Prostate gland (tissue), 2 donors: Measurements from ENCODE around the gene UBXN2A. TPM values are rescaled to one million over a fixed set of nuclear protein-coding genes. Genes with fewer than 3 reads are reported as not detected.

ENCODE experiments used
- DNase-seq: peaks from one replicate; pipeline ENCODE4 v3.0.0-alpha.2; 2019; ENCODE audit warnings: low spot score
- H3K27ac ChIP-seq, 2 donors: fragments of 200-600 bp; sonication (generic); 2 replicates each; pipeline ENCODE4 v1.5.1; 2017 to 2019
- H3K27me3 ChIP-seq: fragments of 200-600 bp; sonication (generic); replicated peaks from 2 replicates; pipeline ENCODE4 v1.5.1; 2019; ENCODE audit not compliant: insufficient read depth
- H3K36me3 ChIP-seq, 2 donors: fragments of 200-600 bp; sonication (generic); 1 replicate in 1 of 2; 2 replicates in 1 of 2; pipeline versions ENCODE4 v1.5.1 to v1.8.1; 2017 to 2019
- H3K4me1 ChIP-seq: fragments of 200-600 bp; sonication (generic); replicated peaks from 2 replicates; pipeline ENCODE4 v1.5.1; 2019
- H3K4me3 ChIP-seq, 2 donors: fragments of 200-600 bp; sonication (generic); 2 replicates each; pipeline ENCODE4 v1.5.1; 2017 to 2019
- H3K9me3 ChIP-seq: fragments of 200-600 bp; sonication (generic); 2 replicates; pipeline ENCODE4 v1.5.1; 2017
- POLR2A ChIP-seq: fragments of 450-650 bp; IDR thresholded peaks from one replicate; pipeline ENCODE4 v1.6.1; 2016; ENCODE audit warnings: antibody characterized with exemption, mild to moderate bottlenecking
- POLR2AphosphoS5 ChIP-seq: sonication (generic); formaldehyde crosslinking; IDR thresholded peaks from one replicate; pipeline ENCODE4 v1.6.1; 2017; ENCODE audit warnings: antibody characterized with exemption
- WGBS: methylation state at CpG from one replicate; pipeline ENCODE4 v1.1.5; 2018; 5-methylcytosine and 5-hydroxymethylcytosine counted together
- intact Hi-C: fragments of 100-400 bp; cut with DNase I; formaldehyde crosslinking; loops from one replicate; pipeline ENCODE4 v1.14.2; 2022
- total RNA-seq, 2 donors: library from RNA; depleted of rRNA; stranded (reverse); fragments of >200 nt; gene quantifications; one replicate each; pipeline ENCODE4 v1.1.0, GENCODE V29; 2016
- TF ChIP-seq, protein P1 (sequence below), 4 experiments: fragments of 200-600 bp in 2 of 4; fragments of 450-650 bp in 2 of 4; sonication (generic) in 2 of 4; IDR thresholded peaks; 1 replicate in 3 of 4; 2 replicates in 1 of 4; pipeline ENCODE4 v1.5.1; 2016 to 2019; ENCODE audit warnings: antibody characterized with exemption in 4 of 4, mild to moderate bottlenecking in 2 of 4, moderate library complexity in 2 of 4

Gene UBXN2A
- total RNA-seq, 2 donors from 2014 or later: 9.7 to 19.2 TPM

DNA sequence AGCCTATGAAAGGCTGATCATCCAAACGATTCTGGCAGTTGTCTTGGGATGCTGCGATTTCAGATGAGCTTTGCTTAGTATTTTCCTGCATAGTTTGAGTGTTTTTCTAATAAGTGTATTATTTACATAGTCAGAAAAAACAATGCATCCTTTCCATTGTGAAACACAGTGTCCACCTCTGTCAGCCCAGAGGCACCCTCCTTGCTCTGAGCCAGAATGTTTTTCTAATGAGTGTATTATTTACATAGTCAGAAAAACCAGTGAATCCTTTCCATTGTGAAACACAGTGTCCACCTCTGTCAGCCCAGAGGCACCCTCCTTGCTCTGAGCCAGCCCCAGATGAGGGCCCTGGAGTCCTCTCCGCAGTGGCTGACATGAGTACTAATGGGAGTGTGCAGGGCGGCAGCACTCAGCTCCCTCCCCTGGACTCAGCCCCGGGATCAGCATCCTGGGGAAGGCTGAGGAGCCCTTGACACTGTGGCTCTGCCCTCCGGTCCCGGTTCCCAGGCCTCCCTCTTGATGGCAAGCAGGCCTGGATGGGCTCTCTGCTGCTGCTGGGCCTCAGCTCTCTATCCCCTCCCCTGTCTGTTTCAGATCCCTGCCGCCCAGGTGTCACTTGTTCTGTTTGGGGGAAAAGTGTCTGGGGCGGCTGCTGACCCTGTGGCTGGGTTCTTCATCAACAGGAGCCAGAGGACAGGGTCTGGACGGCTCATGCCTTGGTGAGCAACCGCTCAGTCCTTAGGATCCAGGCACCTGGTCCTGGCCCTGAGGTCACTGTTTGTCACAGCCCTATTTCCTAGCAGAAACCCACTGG is 75.5 kb downstream of the UBXN2A start:
- H3K27ac ChIP-seq: no peak overlapping the region
- H3K36me3 ChIP-seq: no peaks in the 10 kb centered on the region
- no peak for DNase-seq
- H3K4me1 ChIP-seq: no peaks in the 10 kb centered on the region
- H3K9me3 ChIP-seq: no peaks in the 10 kb centered on the region
- H3K27me3 ChIP-seq: no peaks in the 10 kb centered on the region
- H3K4me3 ChIP-seq: no peak overlapping the region
- TF ChIP-seq POLR2A (no peak), POLR2AphosphoS5 (no peak)
- TF ChIP-seq, protein P1, sequence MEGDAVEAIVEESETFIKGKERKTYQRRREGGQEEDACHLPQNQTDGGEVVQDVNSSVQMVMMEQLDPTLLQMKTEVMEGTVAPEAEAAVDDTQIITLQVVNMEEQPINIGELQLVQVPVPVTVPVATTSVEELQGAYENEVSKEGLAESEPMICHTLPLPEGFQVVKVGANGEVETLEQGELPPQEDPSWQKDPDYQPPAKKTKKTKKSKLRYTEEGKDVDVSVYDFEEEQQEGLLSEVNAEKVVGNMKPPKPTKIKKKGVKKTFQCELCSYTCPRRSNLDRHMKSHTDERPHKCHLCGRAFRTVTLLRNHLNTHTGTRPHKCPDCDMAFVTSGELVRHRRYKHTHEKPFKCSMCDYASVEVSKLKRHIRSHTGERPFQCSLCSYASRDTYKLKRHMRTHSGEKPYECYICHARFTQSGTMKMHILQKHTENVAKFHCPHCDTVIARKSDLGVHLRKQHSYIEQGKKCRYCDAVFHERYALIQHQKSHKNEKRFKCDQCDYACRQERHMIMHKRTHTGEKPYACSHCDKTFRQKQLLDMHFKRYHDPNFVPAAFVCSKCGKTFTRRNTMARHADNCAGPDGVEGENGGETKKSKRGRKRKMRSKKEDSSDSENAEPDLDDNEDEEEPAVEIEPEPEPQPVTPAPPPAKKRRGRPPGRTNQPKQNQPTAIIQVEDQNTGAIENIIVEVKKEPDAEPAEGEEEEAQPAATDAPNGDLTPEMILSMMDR (IDR thresholded peaks at IDR 0.05): no peak
- 81% methylated on average over 8 of the region's 11 CpGs for WGBS
- intact Hi-C loops: no loop called here

DNA sequence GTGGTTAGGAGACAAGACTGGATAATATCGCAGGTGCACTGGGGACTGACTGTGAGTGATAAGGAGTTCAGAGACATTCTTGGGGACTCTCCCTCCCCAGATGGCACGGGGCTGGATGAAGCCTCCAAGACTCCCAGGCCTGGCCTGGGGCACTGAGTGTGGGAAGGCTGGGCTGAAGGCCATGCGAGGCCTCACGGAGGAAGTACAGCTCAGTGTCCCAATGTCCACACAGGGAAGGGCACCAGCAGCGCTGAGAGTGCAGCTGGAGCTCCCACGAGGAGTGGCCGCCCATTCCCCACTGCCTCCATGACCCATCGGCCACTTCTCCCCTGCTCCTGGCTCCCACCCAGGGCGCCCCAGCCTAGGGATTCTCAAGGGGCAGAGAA is 76.1 kb downstream of the UBXN2A start:
- no peak for DNase-seq
- intact Hi-C loops: no loop called here
- H3K27ac ChIP-seq: no peak overlapping the region

DNA sequence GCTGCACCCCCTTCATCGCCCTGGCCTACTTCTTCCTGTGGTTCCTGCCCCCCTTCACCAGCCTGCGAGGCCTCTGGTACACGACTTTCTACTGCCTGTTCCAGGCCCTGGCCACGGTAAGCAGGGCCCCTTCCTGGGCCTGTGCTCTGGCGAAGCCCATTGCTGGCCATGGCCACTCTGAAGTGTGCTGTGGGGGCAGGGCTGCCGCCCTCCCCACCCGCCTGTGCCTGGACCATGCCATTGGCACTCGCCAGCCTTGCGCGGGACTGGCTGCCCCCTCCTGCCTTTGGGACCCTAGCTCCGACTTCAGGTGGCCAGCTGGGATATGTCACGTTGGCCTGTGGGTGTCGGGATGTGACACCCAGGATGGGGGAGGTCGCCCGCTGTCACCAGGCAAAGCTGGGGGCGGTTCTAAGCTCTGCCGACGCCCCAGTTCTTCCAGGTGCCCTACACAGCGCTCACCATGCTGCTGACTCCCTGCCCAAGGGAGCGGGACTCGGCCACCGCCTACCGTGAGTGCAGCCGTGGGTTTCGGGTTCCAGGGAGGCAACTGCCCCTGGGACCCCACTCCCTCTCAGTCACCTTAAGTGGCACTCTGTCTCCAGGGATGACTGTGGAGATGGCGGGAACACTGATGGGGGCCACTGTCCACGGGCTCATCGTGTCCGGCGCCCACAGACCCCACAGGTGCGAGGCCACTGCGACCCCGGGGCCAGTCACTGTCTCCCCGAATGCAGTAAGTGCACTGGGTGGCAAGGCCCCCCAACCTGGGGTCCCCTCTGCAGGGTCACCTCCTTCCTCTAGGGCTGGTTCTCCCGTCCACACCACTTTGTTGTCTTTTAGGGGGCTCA is 76.8 kb downstream of the UBXN2A start:
- Histone ChIP-seq H3K27ac (no peak overlapping the region), H3K36me3 (no peaks in the 10 kb centered on the region), H3K4me1 (no peaks in the 10 kb centered on the region), H3K4me3 (no peak overlapping the region), H3K27me3 (no peaks in the 10 kb centered on the region), H3K9me3 (no peaks in the 10 kb centered on the region)
- no peak for TF ChIP-seq POLR2AphosphoS5
- TF ChIP-seq, protein P1 (IDR thresholded peaks at IDR 0.05): no peak
- no peak for TF ChIP-seq POLR2A
- WGBS: 95% methylated on average over 24 of the region's 35 CpGs
- intact Hi-C loops: no loop called here
- no peak for DNase-seq

More for the DNA sequence above, 76.1 kb downstream of the UBXN2A start:
- no peak for TF ChIP-seq POLR2A
- TF ChIP-seq, protein P1 (IDR thresholded peaks at IDR 0.05): no peak
- no peak for TF ChIP-seq POLR2AphosphoS5
- 83% methylated on average over 8 of the region's 9 CpGs for WGBS
- no peak overlapping the region for H3K4me3 ChIP-seq
- H3K4me1 ChIP-seq: no peaks in the 10 kb centered on the region
- H3K36me3 ChIP-seq: no peaks in the 10 kb centered on the region
- no peaks in the 10 kb centered on the region for H3K9me3 ChIP-seq
- no peaks in the 10 kb centered on the region for H3K27me3 ChIP-seq

DNA sequence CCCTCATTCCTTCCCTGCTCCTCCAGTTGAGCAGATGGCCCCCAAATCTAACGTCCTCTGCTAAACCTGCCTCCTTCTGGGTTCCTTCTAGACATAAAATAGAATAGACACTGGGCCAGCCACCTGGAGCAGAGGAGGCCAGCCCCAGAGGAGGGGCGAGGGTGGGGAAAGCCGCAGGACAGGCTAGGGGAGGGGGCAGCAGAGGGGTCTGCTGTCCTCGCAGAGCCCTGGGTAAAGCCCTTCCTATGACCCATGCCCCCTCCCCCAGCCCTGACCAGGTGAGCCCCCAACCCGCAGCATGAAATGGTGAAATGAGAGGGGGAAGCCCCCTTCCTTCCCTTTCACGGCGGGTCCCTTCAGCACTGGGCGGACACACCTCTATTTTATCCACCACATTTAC is 77.4 kb downstream of the UBXN2A start:
- no peak for DNase-seq
- no peak overlapping the region for H3K27ac ChIP-seq
- no peaks in the 10 kb centered on the region for H3K4me1 ChIP-seq
- TF ChIP-seq, protein P1 (IDR thresholded peaks at IDR 0.05): no peak
- TF ChIP-seq POLR2A (no peak), POLR2AphosphoS5 (no peak)
- intact Hi-C loops: no loop called here
- H3K27me3 ChIP-seq: no peaks in the 10 kb centered on the region
- 81% methylated on average over 8 of the region's 8 CpGs for WGBS
- no peak overlapping the region for H3K4me3 ChIP-seq
- H3K36me3 ChIP-seq: no peaks in the 10 kb centered on the region
- H3K9me3 ChIP-seq: no peaks in the 10 kb centered on the region
